ENCODE measurements around the gene GLB1L3.

Gene GLB1L3

DNA sequence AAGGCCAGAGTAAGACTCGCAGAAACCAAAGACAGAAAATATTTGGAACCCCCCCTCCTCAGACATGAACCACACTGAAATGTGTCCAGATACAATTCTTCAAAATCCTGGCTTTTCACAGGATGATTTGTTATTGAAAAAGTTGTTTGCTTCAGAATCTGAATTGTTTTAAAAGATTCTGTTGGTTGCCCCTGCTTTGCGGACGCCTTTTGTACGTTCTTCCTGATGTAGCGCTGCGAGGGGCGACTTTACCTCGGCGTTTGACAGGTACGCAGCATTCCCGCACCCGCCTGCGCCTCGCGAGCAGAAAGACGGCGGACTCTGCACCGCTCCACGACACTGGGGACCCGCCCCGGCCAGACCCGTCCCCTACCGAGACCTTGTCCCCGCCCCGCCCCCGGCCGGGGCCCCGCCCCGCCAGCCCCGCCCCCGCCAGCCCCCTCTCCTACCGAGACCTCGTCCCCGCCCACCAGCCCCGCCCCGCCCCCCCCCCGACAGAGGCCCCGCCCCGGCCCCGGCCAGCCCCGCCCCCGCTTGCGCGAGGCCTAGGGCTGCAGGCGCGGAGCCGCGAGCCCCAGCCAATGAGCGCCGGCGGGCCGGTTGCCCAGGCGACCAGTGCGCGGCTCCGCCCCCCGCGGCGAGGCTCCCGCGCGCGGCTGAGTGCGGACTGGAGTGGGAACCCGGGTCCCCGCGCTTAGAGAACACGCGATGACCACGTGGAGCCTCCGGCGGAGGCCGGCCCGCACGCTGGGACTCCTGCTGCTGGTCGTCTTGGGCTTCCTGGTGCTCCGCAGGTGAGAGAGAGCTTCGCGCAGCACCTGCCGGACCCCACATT, 55.4 kb downstream of the GLB1L3 start, which contains the start of gene GLB1L2:
Gene GLB1L2 (plus strand): TSS at position 635 of the 835 bp plus-strand sequence. CDS start 74 bp downstream, at position 709.
- Histone ChIP-seq H3K27ac (no peak within 1 kb of the TSS), H3K27me3 (replicated peaks) (peaks cover 9% of the 10 kb centered on the region), H3K4me3 (ENCODE audit: low read depth, low read length) (peak within 1 kb of the TSS; percentile 43), H3K36me3 (replicated peaks) (no peaks in the 10 kb centered on the region)
- peak; percentile 12 for DNase-seq
- in situ Hi-C loops (cut with HindIII; ENCODE audit: low pct_ligation_motif_present, low sequenced_read_pairs) = no loop called here
- TF ChIP-seq, protein P1, sequence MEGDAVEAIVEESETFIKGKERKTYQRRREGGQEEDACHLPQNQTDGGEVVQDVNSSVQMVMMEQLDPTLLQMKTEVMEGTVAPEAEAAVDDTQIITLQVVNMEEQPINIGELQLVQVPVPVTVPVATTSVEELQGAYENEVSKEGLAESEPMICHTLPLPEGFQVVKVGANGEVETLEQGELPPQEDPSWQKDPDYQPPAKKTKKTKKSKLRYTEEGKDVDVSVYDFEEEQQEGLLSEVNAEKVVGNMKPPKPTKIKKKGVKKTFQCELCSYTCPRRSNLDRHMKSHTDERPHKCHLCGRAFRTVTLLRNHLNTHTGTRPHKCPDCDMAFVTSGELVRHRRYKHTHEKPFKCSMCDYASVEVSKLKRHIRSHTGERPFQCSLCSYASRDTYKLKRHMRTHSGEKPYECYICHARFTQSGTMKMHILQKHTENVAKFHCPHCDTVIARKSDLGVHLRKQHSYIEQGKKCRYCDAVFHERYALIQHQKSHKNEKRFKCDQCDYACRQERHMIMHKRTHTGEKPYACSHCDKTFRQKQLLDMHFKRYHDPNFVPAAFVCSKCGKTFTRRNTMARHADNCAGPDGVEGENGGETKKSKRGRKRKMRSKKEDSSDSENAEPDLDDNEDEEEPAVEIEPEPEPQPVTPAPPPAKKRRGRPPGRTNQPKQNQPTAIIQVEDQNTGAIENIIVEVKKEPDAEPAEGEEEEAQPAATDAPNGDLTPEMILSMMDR (IDR thresholded peaks at IDR 0.05; ENCODE audit: low read depth, low read length, missing control alignments) = no peak

DNA sequence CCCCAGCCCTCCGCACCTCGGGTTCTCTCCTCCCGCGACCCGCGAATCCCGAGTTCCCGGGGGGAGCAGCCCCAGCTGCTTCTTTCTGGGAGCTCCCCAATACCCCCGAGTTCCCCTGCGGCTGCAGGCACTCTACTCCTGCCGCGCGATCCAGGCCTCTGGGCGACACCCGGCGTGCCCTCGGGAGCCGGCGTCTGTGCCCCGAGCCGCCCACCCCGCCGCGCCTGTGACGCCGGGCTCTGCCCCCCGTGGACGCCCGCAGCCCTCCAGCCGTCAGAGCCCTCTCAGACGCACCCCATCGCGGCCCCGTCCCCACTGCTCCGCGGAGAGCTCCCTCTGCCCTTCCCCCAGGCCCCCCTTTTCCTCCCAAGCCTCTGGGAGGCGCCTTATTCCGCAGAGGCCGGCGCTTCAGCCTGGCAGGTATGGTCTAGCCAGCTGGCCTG, 56.0 kb downstream of the GLB1L3 start:
- TF ChIP-seq, protein P1 (IDR thresholded peaks at IDR 0.05; ENCODE audit: low read depth, low read length, missing control alignments) = no peak
- Histone ChIP-seq H3K27ac (no peak overlapping the region), H3K36me3 (replicated peaks) (no peaks in the 10 kb centered on the region), H3K27me3 (replicated peaks) (peaks cover 9% of the 10 kb centered on the region), H3K4me3 (ENCODE audit: low read depth, low read length) (peak overlapping the region; percentile 41)
- in situ Hi-C loops (cut with HindIII; ENCODE audit: low pct_ligation_motif_present, low sequenced_read_pairs) = no loop called here
- DNase-seq = no peak

DNA sequence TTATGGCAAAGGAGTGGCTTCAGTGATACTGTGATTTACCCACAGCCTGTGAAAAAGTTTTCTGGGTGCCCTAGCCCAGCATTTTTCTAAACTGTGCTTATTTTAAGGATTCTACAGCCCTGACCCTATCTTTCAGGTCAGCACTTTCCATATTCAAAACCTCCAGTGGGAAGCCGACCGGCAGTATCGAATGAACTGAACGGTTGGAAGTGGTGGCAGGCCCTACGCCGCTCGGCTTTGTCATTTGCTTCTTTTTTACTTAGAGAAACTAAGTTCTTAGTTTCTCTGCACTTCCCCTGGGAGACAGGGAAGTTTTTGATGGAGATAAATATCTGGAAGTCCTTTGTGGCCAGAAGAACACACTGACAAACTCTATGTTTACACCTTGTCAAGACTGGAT, 56.6 kb downstream of the GLB1L3 start:
- no peak overlapping the region for H3K27ac ChIP-seq
- peaks cover 9% of the 10 kb centered on the region for H3K27me3 ChIP-seq (replicated peaks)
- no peak overlapping the region for H3K4me3 ChIP-seq (ENCODE audit: low read depth, low read length)
- no peaks in the 10 kb centered on the region for H3K36me3 ChIP-seq (replicated peaks)
- in situ Hi-C loops (cut with HindIII; ENCODE audit: low pct_ligation_motif_present, low sequenced_read_pairs) = no loop called here
- DNase-seq = no peak
- TF ChIP-seq, protein P1 (IDR thresholded peaks at IDR 0.05; ENCODE audit: low read depth, low read length, missing control alignments) = no peak

- in situ Hi-C loops (cut with HindIII; ENCODE audit: low pct_ligation_motif_present, low sequenced_read_pairs) = no loop called here
- Histone ChIP-seq H3K36me3 (replicated peaks) (no peaks in the 10 kb centered on the region), H3K27ac (no peak overlapping the region), H3K4me3 (ENCODE audit: low read depth, low read length) (no peak overlapping the region), H3K27me3 (replicated peaks) (peaks cover 9% of the 10 kb centered on the region)
- DNase-seq = no peak
- TF ChIP-seq, protein P1 (IDR thresholded peaks at IDR 0.05; ENCODE audit: low read depth, low read length, missing control alignments) = no peak
These were observed 57.1 kb downstream of the GLB1L3 start for GRCh38 chr11:134333312-134333711.

GRCh38 chr11:134333946-134334345, 57.8 kb downstream of the GLB1L3 start:
- peaks cover 9% of the 10 kb centered on the region for H3K27me3 ChIP-seq (replicated peaks)
- in situ Hi-C loops (cut with HindIII; ENCODE audit: low pct_ligation_motif_present, low sequenced_read_pairs) = no loop called here

More at GRCh38 chr11:134333946-134334345, 57.8 kb downstream of the GLB1L3 start:
- H3K27ac ChIP-seq = no peak overlapping the region
- H3K36me3 ChIP-seq (replicated peaks) = no peaks in the 10 kb centered on the region
- H3K4me3 ChIP-seq (ENCODE audit: low read depth, low read length) = no peak overlapping the region
- no peak for DNase-seq
- TF ChIP-seq, protein P1 (IDR thresholded peaks at IDR 0.05; ENCODE audit: low read depth, low read length, missing control alignments) = no peak
